Measurements from ENCODE around the gene CCDC33.

The CCDC33 gene

GRCh38 chr15:74380361-74381189, 144.4 kb downstream of the CCDC33 start:
- Histone ChIP-seq H3K9me3 (ENCODE audit: control insufficient read depth, low read length) (no peaks in the 10 kb centered on the region), H3K4me3 (ENCODE audit: insufficient read depth, low read depth, low read length) (no peak overlapping the region), H3K27me3 (ENCODE audit: control insufficient read depth, insufficient read depth, low read length, poor library complexity, severe bottlenecking) (no peaks in the 10 kb centered on the region), H3K27ac (ENCODE audit: insufficient read depth, low read depth, low read length, poor library complexity, severe bottlenecking) (no peak overlapping the region), H3K4me1 (ENCODE audit: control insufficient read depth, insufficient read depth, low read length) (peaks cover 4% of the 10 kb centered on the region), H3K36me3 (ENCODE audit: control insufficient read depth, insufficient read depth, low read length) (no peaks in the 10 kb centered on the region)
- 75 to 77% methylated on average over 12 of the region's 12 CpGs for WGBS, 2 experiments

- no peaks in the 10 kb centered on the region for H3K9me3 ChIP-seq (ENCODE audit: control insufficient read depth, low read length)
- no peaks in the 10 kb centered on the region for H3K27me3 ChIP-seq (ENCODE audit: control insufficient read depth, insufficient read depth, low read length, poor library complexity, severe bottlenecking)
- no peak overlapping the region for H3K4me3 ChIP-seq (ENCODE audit: insufficient read depth, low read depth, low read length)
- no peaks in the 10 kb centered on the region for H3K36me3 ChIP-seq (ENCODE audit: control insufficient read depth, insufficient read depth, low read length)
- H3K4me1 ChIP-seq (ENCODE audit: control insufficient read depth, insufficient read depth, low read length): peaks cover 10% of the 10 kb centered on the region
- H3K27ac ChIP-seq (ENCODE audit: insufficient read depth, low read depth, low read length, poor library complexity, severe bottlenecking): no peak overlapping the region
- 89 to 90% methylated on average over 2 of the region's 2 CpGs for whole genome bisulfite sequencing, 2 experiments
Observed at GRCh38 chr15:74381190-74381453, 145.0 kb downstream of the CCDC33 start.

DNA sequence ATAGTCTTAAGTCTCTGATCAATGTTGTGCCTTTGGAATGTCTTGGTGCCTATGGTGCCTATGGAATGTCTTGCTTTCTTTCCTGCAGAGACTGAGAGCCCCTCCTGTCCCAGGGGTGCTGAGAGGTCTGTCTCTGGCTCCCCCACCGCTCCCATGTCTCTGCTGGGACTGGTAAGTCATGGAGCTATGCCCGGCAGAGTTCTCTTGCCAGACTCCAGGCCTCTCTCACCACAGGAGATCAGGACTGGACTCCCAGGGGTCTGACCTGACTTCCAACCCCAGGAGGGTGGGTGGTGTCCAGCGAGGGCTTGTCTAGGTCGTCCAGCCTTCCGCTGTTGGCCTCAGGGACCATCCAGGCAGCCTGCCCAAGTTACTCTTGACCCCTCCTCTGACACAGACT, 145.4 kb downstream of the CCDC33 start:
- 83% methylated on average over 5 of the region's 5 CpGs for WGBS, 2 experiments
- no peaks in the 10 kb centered on the region for H3K9me3 ChIP-seq (ENCODE audit: control insufficient read depth, low read length)
- no peaks in the 10 kb centered on the region for H3K36me3 ChIP-seq (ENCODE audit: control insufficient read depth, insufficient read depth, low read length)
- H3K4me1 ChIP-seq (ENCODE audit: control insufficient read depth, insufficient read depth, low read length): peaks cover 13% of the 10 kb centered on the region
- H3K4me3 ChIP-seq (ENCODE audit: insufficient read depth, low read depth, low read length): no peak overlapping the region
- H3K27me3 ChIP-seq (ENCODE audit: control insufficient read depth, insufficient read depth, low read length, poor library complexity, severe bottlenecking): no peaks in the 10 kb centered on the region
- no peak overlapping the region for H3K27ac ChIP-seq (ENCODE audit: insufficient read depth, low read depth, low read length, poor library complexity, severe bottlenecking)

- no peak overlapping the region for H3K27ac ChIP-seq (ENCODE audit: insufficient read depth, low read depth, low read length, poor library complexity, severe bottlenecking)
- 52 to 53% methylated on average over 13 of the region's 13 CpGs for WGBS, 2 experiments
- no peaks in the 10 kb centered on the region for H3K27me3 ChIP-seq (ENCODE audit: control insufficient read depth, insufficient read depth, low read length, poor library complexity, severe bottlenecking)
- no peak overlapping the region for H3K4me3 ChIP-seq (ENCODE audit: insufficient read depth, low read depth, low read length)
- H3K9me3 ChIP-seq (ENCODE audit: control insufficient read depth, low read length): no peaks in the 10 kb centered on the region
- peaks cover 20% of the 10 kb centered on the region for H3K4me1 ChIP-seq (ENCODE audit: control insufficient read depth, insufficient read depth, low read length)
- no peaks in the 10 kb centered on the region for H3K36me3 ChIP-seq (ENCODE audit: control insufficient read depth, insufficient read depth, low read length)
Observed at GRCh38 chr15:74382004-74382816, 146.1 kb downstream of the CCDC33 start.

- no peak overlapping the region for H3K27ac ChIP-seq (ENCODE audit: insufficient read depth, low read depth, low read length, poor library complexity, severe bottlenecking)
- no peaks in the 10 kb centered on the region for H3K9me3 ChIP-seq (ENCODE audit: control insufficient read depth, low read length)
- whole genome bisulfite sequencing, 2 experiments: 92 to 96% methylated on average over 4 of the region's 4 CpGs
- H3K36me3 ChIP-seq (ENCODE audit: control insufficient read depth, insufficient read depth, low read length): no peaks in the 10 kb centered on the region
- no peak overlapping the region for H3K4me3 ChIP-seq (ENCODE audit: insufficient read depth, low read depth, low read length)
- no peaks in the 10 kb centered on the region for H3K27me3 ChIP-seq (ENCODE audit: control insufficient read depth, insufficient read depth, low read length, poor library complexity, severe bottlenecking)
- H3K4me1 ChIP-seq (ENCODE audit: control insufficient read depth, insufficient read depth, low read length): peaks cover 20% of the 10 kb centered on the region
Observed at GRCh38 chr15:74383286-74383685, 147.2 kb downstream of the CCDC33 start.

- 92 to 95% methylated on average over 8 of the region's 8 CpGs for WGBS, 2 experiments
- H3K36me3 ChIP-seq (ENCODE audit: control insufficient read depth, insufficient read depth, low read length): no peaks in the 10 kb centered on the region
- H3K4me1 ChIP-seq (ENCODE audit: control insufficient read depth, insufficient read depth, low read length): peaks cover 18% of the 10 kb centered on the region
- H3K27me3 ChIP-seq (ENCODE audit: control insufficient read depth, insufficient read depth, low read length, poor library complexity, severe bottlenecking): no peaks in the 10 kb centered on the region
- no peak overlapping the region for H3K4me3 ChIP-seq (ENCODE audit: insufficient read depth, low read depth, low read length)
- H3K27ac ChIP-seq (ENCODE audit: insufficient read depth, low read depth, low read length, poor library complexity, severe bottlenecking): no peak overlapping the region
- no peaks in the 10 kb centered on the region for H3K9me3 ChIP-seq (ENCODE audit: control insufficient read depth, low read length)
Observed at GRCh38 chr15:74383695-74384565, 147.8 kb downstream of the CCDC33 start.

- 82 to 85% methylated on average over 3 of the region's 3 CpGs for WGBS, 2 experiments
- no peaks in the 10 kb centered on the region for H3K9me3 ChIP-seq (ENCODE audit: control insufficient read depth, low read length)
- H3K27me3 ChIP-seq (ENCODE audit: control insufficient read depth, insufficient read depth, low read length, poor library complexity, severe bottlenecking): no peaks in the 10 kb centered on the region
- H3K4me3 ChIP-seq (ENCODE audit: insufficient read depth, low read depth, low read length): no peak overlapping the region
- H3K27ac ChIP-seq (ENCODE audit: insufficient read depth, low read depth, low read length, poor library complexity, severe bottlenecking): no peak overlapping the region
- H3K36me3 ChIP-seq (ENCODE audit: control insufficient read depth, insufficient read depth, low read length): no peaks in the 10 kb centered on the region
- peaks cover 16% of the 10 kb centered on the region for H3K4me1 ChIP-seq (ENCODE audit: control insufficient read depth, insufficient read depth, low read length)
Observed at GRCh38 chr15:74384566-74384880, 148.4 kb downstream of the CCDC33 start.

- Histone ChIP-seq H3K4me1 (ENCODE audit: control insufficient read depth, insufficient read depth, low read length) (peaks cover 16% of the 10 kb centered on the region), H3K4me3 (ENCODE audit: insufficient read depth, low read depth, low read length) (no peak overlapping the region), H3K27ac (ENCODE audit: insufficient read depth, low read depth, low read length, poor library complexity, severe bottlenecking) (no peak overlapping the region), H3K9me3 (ENCODE audit: control insufficient read depth, low read length) (no peaks in the 10 kb centered on the region), H3K27me3 (ENCODE audit: control insufficient read depth, insufficient read depth, low read length, poor library complexity, severe bottlenecking) (no peaks in the 10 kb centered on the region), H3K36me3 (ENCODE audit: control insufficient read depth, insufficient read depth, low read length) (no peaks in the 10 kb centered on the region)
- 77 to 80% methylated on average over 8 of the region's 8 CpGs for WGBS, 2 experiments
Observed at GRCh38 chr15:74384881-74385643, 148.9 kb downstream of the CCDC33 start.

DNA sequence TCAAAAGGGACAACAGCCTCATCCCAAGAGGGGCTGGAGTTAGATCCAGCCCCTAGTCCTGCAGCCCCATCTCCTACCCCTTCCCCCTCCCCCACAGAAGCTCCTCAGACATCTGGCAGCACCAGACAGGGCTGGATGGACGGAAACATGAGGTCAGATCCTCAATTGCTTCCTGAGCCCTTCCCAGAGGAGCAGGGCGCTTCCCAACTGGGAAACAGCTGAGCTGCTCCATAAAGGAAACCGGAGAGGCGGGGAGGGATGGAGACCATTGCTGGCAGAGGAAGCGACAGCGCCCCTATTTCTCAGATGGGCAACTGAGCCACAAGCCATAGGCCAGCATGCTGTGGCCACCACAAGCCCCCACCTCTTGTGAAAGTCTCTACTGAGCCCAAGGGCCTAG, 149.6 kb downstream of the CCDC33 start:
- H3K27ac ChIP-seq (ENCODE audit: insufficient read depth, low read depth, low read length, poor library complexity, severe bottlenecking): no peak overlapping the region
- H3K27me3 ChIP-seq (ENCODE audit: control insufficient read depth, insufficient read depth, low read length, poor library complexity, severe bottlenecking): no peaks in the 10 kb centered on the region
- H3K36me3 ChIP-seq (ENCODE audit: control insufficient read depth, insufficient read depth, low read length): no peaks in the 10 kb centered on the region
- 82 to 86% methylated on average over 6 of the region's 6 CpGs for WGBS, 2 experiments
- peaks cover 16% of the 10 kb centered on the region for H3K4me1 ChIP-seq (ENCODE audit: control insufficient read depth, insufficient read depth, low read length)
- H3K4me3 ChIP-seq (ENCODE audit: insufficient read depth, low read depth, low read length): no peak overlapping the region
- no peaks in the 10 kb centered on the region for H3K9me3 ChIP-seq (ENCODE audit: control insufficient read depth, low read length)
